HEK293 (cell line): ENCODE results near the gene GTSF1L.

Source experiments
- RBAK ChIP-seq: fragments of 450-650 bp; formaldehyde crosslinking; IDR thresholded peaks from 2 replicates; pipeline ENCODE4 v1.5.1; 2016; ENCODE audit warnings: missing biosample characterization, missing genetic modification characterization
- ZFP41 ChIP-seq: fragments of 450-650 bp; formaldehyde crosslinking; IDR thresholded peaks from 2 replicates; pipeline ENCODE4 v1.5.1; 2016; ENCODE audit warnings: missing biosample characterization, missing genetic modification characterization, borderline replicate concordance
- ZNF302 ChIP-seq: fragments of 450-650 bp; formaldehyde crosslinking; IDR thresholded peaks from 2 replicates; pipeline ENCODE4 v1.5.1; 2016; ENCODE audit warnings: missing biosample characterization, missing genetic modification characterization, low read depth
- ZNF514 ChIP-seq: fragments of 450-650 bp; formaldehyde crosslinking; IDR thresholded peaks from 2 replicates; pipeline ENCODE4 v1.5.1; 2016; ENCODE audit warnings: missing biosample characterization, missing genetic modification characterization
- TF ChIP-seq, protein P1 (sequence below): fragments of 450-650 bp; formaldehyde crosslinking; IDR thresholded peaks from 2 replicates; pipeline ENCODE4 v1.5.1; 2016; ENCODE audit warnings: missing biosample characterization, missing genetic modification characterization
- TF ChIP-seq, protein P2 (sequence below): fragments of 450-650 bp; IDR thresholded peaks from 2 replicates; pipeline ENCODE4 v1.5.1; 2018; ENCODE audit warnings: missing biosample characterization, mild to moderate bottlenecking, missing genetic modification characterization

DNA sequence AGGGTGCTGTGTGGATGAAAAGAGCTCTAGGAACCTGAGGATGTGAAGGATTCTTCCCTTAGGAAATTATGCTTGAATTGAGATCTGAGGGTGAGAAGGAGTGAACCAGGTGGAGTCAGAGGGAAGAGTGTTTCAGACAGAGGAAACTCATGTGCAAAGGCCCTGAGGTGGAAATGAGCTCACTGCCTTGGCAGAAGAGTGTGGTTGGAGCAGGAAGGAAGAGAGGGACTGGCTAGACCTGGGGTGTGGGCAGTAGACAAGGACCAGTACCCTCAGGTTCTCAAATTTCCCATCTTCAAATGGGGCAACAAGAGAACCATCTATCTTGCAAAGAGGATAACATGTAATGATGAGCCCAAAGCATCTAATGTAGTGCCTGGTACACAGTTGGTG lies 24.0 kb upstream of the GTSF1L start:
- TF ChIP-seq ZFP41 (tag by site-specific recombination), result no peak
- TF ChIP-seq, protein P1, sequence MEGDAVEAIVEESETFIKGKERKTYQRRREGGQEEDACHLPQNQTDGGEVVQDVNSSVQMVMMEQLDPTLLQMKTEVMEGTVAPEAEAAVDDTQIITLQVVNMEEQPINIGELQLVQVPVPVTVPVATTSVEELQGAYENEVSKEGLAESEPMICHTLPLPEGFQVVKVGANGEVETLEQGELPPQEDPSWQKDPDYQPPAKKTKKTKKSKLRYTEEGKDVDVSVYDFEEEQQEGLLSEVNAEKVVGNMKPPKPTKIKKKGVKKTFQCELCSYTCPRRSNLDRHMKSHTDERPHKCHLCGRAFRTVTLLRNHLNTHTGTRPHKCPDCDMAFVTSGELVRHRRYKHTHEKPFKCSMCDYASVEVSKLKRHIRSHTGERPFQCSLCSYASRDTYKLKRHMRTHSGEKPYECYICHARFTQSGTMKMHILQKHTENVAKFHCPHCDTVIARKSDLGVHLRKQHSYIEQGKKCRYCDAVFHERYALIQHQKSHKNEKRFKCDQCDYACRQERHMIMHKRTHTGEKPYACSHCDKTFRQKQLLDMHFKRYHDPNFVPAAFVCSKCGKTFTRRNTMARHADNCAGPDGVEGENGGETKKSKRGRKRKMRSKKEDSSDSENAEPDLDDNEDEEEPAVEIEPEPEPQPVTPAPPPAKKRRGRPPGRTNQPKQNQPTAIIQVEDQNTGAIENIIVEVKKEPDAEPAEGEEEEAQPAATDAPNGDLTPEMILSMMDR (tag by site-specific recombination), result no peak
- TF ChIP-seq, protein P2, sequence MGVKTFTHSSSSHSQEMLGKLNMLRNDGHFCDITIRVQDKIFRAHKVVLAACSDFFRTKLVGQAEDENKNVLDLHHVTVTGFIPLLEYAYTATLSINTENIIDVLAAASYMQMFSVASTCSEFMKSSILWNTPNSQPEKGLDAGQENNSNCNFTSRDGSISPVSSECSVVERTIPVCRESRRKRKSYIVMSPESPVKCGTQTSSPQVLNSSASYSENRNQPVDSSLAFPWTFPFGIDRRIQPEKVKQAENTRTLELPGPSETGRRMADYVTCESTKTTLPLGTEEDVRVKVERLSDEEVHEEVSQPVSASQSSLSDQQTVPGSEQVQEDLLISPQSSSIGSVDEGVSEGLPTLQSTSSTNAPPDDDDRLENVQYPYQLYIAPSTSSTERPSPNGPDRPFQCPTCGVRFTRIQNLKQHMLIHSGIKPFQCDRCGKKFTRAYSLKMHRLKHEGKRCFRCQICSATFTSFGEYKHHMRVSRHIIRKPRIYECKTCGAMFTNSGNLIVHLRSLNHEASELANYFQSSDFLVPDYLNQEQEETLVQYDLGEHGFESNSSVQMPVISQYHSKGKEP (tag by site-specific recombination), result no peak
- TF ChIP-seq ZNF514 (tag by site-specific recombination), result no peak
- TF ChIP-seq ZNF302 (tag by site-specific recombination), result no peak
- TF ChIP-seq RBAK (tag by site-specific recombination), result no peak
